ENCODE data around the gene PLOD1.

DNA sequence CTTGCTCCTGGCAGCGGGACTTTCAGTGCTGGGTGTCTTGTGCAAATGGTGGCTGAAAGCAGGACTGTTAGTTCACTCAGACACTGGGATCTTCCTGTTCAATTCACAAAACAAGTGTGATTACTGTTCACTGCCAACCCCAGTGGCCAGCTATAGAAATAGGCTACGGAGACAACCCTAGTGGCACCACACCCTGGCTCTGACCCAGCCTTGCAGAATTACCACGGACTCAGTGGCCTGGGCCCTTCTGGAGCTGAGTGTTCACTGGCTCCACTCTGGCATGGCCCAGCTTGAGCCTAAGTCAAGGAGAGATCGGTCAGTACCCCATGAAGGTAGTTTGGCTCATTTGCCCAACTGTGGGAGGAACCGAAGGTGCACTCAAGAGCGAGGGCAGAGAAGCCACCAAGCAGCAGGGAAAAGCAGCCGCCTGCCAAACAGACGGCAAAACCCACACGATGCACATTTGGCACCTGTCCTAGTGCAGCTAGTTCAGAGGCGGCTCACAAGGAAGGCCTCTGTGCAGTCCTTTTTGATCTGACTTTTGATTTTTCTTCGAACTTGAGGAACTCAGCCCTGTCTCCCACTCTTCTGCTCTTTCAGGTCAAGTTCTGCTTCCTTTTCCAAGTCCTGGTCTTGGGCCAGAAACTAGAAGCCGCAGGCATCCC is 14.1 kb upstream of the PLOD1 start:
- TF ChIP-seq, protein P1, sequence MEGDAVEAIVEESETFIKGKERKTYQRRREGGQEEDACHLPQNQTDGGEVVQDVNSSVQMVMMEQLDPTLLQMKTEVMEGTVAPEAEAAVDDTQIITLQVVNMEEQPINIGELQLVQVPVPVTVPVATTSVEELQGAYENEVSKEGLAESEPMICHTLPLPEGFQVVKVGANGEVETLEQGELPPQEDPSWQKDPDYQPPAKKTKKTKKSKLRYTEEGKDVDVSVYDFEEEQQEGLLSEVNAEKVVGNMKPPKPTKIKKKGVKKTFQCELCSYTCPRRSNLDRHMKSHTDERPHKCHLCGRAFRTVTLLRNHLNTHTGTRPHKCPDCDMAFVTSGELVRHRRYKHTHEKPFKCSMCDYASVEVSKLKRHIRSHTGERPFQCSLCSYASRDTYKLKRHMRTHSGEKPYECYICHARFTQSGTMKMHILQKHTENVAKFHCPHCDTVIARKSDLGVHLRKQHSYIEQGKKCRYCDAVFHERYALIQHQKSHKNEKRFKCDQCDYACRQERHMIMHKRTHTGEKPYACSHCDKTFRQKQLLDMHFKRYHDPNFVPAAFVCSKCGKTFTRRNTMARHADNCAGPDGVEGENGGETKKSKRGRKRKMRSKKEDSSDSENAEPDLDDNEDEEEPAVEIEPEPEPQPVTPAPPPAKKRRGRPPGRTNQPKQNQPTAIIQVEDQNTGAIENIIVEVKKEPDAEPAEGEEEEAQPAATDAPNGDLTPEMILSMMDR (IDR thresholded peaks at IDR 0.05; ENCODE audit: borderline replicate concordance, extremely low read depth, low read length, poor library complexity, severe bottlenecking), result no peak
- no peak for TF ChIP-seq EZH2 (IDR thresholded peaks at IDR 0.05; ENCODE audit: borderline replicate concordance, low read depth, low read length, severe bottlenecking)

Data from DND-41 (cell line).